H1 (cell line): ENCODE measurements around the gene KIF11. TPM values are rescaled to one million over a fixed set of nuclear protein-coding genes. Genes with fewer than 3 reads are reported as not detected.

ENCODE experiments used
- CTCF ChIA-PET: fragments of 300-600 bp; sonication (Branson Sonifier 250); formaldehyde crosslinking; loops from one replicate; lab custom pipeline; 2021; ENCODE audit not compliant: partially characterized antibody; lab: Charles Lee
- POLR2A ChIA-PET: fragments of 300-600 bp; sonication (Branson Sonifier 250); formaldehyde crosslinking; loops from one replicate; lab custom pipeline; 2021; ENCODE audit warnings: inconsistent platforms; ENCODE audit not compliant: partially characterized antibody; lab: Charles Lee
- DNase-seq, 2 experiments: peaks; one replicate each; pipeline versions ENCODE4 v3.0.0 to v3.0.0-alpha.2; 2010 to 2022; ENCODE audit warnings: low spot score in 2 of 2, low read depth in 1 of 2, mixed read lengths in 1 of 2
- FAIRE-seq: peaks from 2 replicates; lab custom pipeline; 2011; peaks lifted over from hg19 to GRCh38; lab: Jason Lieb, UNC
- H2AFZ ChIP-seq: 2 replicates; pipeline ENCODE4 v1.8.1; 2012; ENCODE audit warnings: low read length, inconsistent platforms
- H2AK5ac ChIP-seq: 2 replicates; pipeline ENCODE4 v1.6.1; 2013; ENCODE audit warnings: low read depth, low read length
- H2BK120ac ChIP-seq: replicated peaks from 2 replicates; pipeline ENCODE3; 2013; ENCODE audit warnings: low read depth, low read length, inconsistent platforms
- H2BK12ac ChIP-seq: 2 replicates; pipeline ENCODE4 v1.6.1; 2013; ENCODE audit warnings: low read depth, low read length
- H2BK15ac ChIP-seq: 2 replicates; pipeline ENCODE4 v1.6.1; 2013; ENCODE audit warnings: low read length
- H2BK20ac ChIP-seq: 2 replicates; pipeline ENCODE4 v1.6.1; 2013; ENCODE audit warnings: low read length
- H2BK5ac ChIP-seq: 2 replicates; pipeline ENCODE4 v1.6.1; 2013; ENCODE audit warnings: low read depth, low read length
- H3K14ac ChIP-seq: 2 replicates; pipeline ENCODE4 v1.6.1; 2013; ENCODE audit warnings: inconsistent platforms; ENCODE audit not compliant: insufficient read length
- H3K18ac ChIP-seq: 2 replicates; pipeline ENCODE4 v1.6.1; 2013; ENCODE audit warnings: low read length; ENCODE audit errors: extremely low read depth
- H3K23ac ChIP-seq: 2 replicates; pipeline ENCODE4 v1.6.1; 2013; ENCODE audit warnings: inconsistent platforms; ENCODE audit not compliant: insufficient read length
- H3K23me2 ChIP-seq: 2 replicates; pipeline ENCODE4 v1.6.1; 2013; ENCODE audit warnings: low read depth, low read length
- H3K27ac ChIP-seq: 2 replicates; pipeline ENCODE4 v1.6.1; 2011; ENCODE audit warnings: low read depth, low read length, inconsistent platforms
- H3K27me3 ChIP-seq, 4 experiments: replicated peaks in 1 of 4; 1 replicate in 1 of 4; 2 replicates in 3 of 4; pipeline versions ENCODE4 v1.6.1 to v1.8.1; 2011 to 2013; ENCODE audit warnings: low read length in 3 of 4, mild to moderate bottlenecking in 3 of 4, inconsistent platforms in 2 of 4, mixed read lengths in 2 of 4, moderate library complexity in 1 of 4; ENCODE audit not compliant: control insufficient read depth in 3 of 4, insufficient read depth in 3 of 4; ENCODE audit errors: extremely low read depth in 1 of 4
- H3K36me3 ChIP-seq, 4 experiments: 2 replicates each; pipeline versions ENCODE4 v1.6.1 to v1.8.1; 2011 to 2013; ENCODE audit warnings: mild to moderate bottlenecking in 4 of 4, low read length in 3 of 4, moderate library complexity in 2 of 4, control low read depth in 1 of 4, inconsistent platforms in 1 of 4; ENCODE audit not compliant: insufficient read depth in 4 of 4, control insufficient read depth in 2 of 4
- H3K4ac ChIP-seq: replicated peaks from 2 replicates; pipeline ENCODE3; 2013; ENCODE audit warnings: low read length, low read depth, mixed read lengths, inconsistent platforms; ENCODE audit not compliant: insufficient read length
- H3K4me1 ChIP-seq, 4 experiments: replicated peaks in 1 of 4; 1 replicate in 1 of 4; 2 replicates in 3 of 4; pipeline versions ENCODE4 v1.6.1 to v1.8.1; 2011 to 2013; ENCODE audit warnings: low read length in 3 of 4, inconsistent platforms in 2 of 4, mixed read lengths in 1 of 4; ENCODE audit not compliant: insufficient read depth in 4 of 4, control insufficient read depth in 3 of 4
- H3K4me2 ChIP-seq, 2 experiments: 2 replicates each; pipeline versions ENCODE4 v1.6.1 to v1.8.1; 2011 to 2013; ENCODE audit warnings: low read depth in 2 of 2, low read length in 2 of 2, control low read depth in 1 of 2, inconsistent platforms in 1 of 2, mild to moderate bottlenecking in 1 of 2; ENCODE audit not compliant: insufficient read depth in 1 of 2
- H3K4me3 ChIP-seq, 4 experiments: fragments of 200-600, 300-600 bp in 1 of 4; sonication (generic), shearing (Covaris generic), sonication (Bioruptor Twin) in 1 of 4; 2 replicates each; pipeline versions ENCODE4 v1.5.1 to v1.8.1; 2011 to 2016; ENCODE audit warnings: low read length in 4 of 4, low read depth in 3 of 4, control low read depth in 2 of 4, inconsistent platforms in 2 of 4, mild to moderate bottlenecking in 2 of 4, mixed read lengths in 1 of 4, moderate library complexity in 1 of 4; ENCODE audit not compliant: insufficient read depth in 2 of 4; ENCODE audit errors: extremely low read depth in 1 of 4
- H3K56ac ChIP-seq: replicated peaks from 2 replicates; pipeline ENCODE3; 2013; ENCODE audit warnings: low read depth, mild to moderate bottlenecking, mixed read lengths, low read length, inconsistent platforms; ENCODE audit not compliant: insufficient read length
- H3K79me1 ChIP-seq: 2 replicates; pipeline ENCODE4 v1.6.1; 2013; ENCODE audit warnings: low read depth, low read length, control low read depth
- H3K79me2 ChIP-seq, 2 experiments: 2 replicates each; pipeline versions ENCODE4 v1.6.1 to v1.8.1; 2012 to 2013; ENCODE audit warnings: low read length in 2 of 2, mild to moderate bottlenecking in 2 of 2, inconsistent platforms in 1 of 2; ENCODE audit not compliant: insufficient read depth in 2 of 2, control insufficient read depth in 1 of 2
- H3K9ac ChIP-seq, 4 experiments: replicated peaks in 1 of 4; 1 replicate in 1 of 4; 2 replicates in 3 of 4; pipeline versions ENCODE4 v1.6.1 to v1.8.1; 2011 to 2013; ENCODE audit warnings: low read depth in 3 of 4, low read length in 3 of 4, control low read depth in 2 of 4, mild to moderate bottlenecking in 2 of 4, moderate library complexity in 2 of 4, inconsistent platforms in 1 of 4; ENCODE audit errors: extremely low read depth in 1 of 4
- H3K9me3 ChIP-seq, 2 experiments: 2 replicates each; pipeline versions ENCODE4 v1.6.1 to v1.8.1; 2012 to 2013; ENCODE audit warnings: mild to moderate bottlenecking in 2 of 2, moderate library complexity in 2 of 2, control low read depth in 1 of 2, inconsistent platforms in 1 of 2, low read depth in 1 of 2, low read length in 1 of 2, mixed read lengths in 1 of 2; ENCODE audit not compliant: insufficient read depth in 2 of 2
- H4K20me1 ChIP-seq, 2 experiments: replicated peaks in 1 of 2; 2 replicates each; pipeline versions ENCODE3 to v1.8.1; 2011 to 2013; ENCODE audit warnings: inconsistent platforms in 2 of 2, low read length in 2 of 2, mild to moderate bottlenecking in 1 of 2; ENCODE audit not compliant: insufficient read depth in 2 of 2, control insufficient read depth in 1 of 2
- H4K5ac ChIP-seq: 2 replicates; pipeline ENCODE4 v1.6.1; 2013; ENCODE audit warnings: low read length, low read depth, mixed read lengths, inconsistent platforms; ENCODE audit not compliant: insufficient read length
- H4K8ac ChIP-seq: 2 replicates; pipeline ENCODE4 v1.8.0; 2013; ENCODE audit warnings: mild to moderate bottlenecking, moderate library complexity, low read length, inconsistent platforms; ENCODE audit not compliant: insufficient read depth; ENCODE audit errors: extremely low read depth
- H4K91ac ChIP-seq: replicated peaks from 2 replicates; pipeline ENCODE3; 2013; ENCODE audit warnings: low read length, mixed read lengths, inconsistent platforms; ENCODE audit not compliant: insufficient read length
- ASH2L ChIP-seq: fragments of 200-600, 300-600 bp; sonication (generic); IDR thresholded peaks from one replicate; pipeline ENCODE4 v1.7.1; 2017; ENCODE audit warnings: low read length
- BACH1 ChIP-seq: IDR thresholded peaks from 2 replicates; pipeline ENCODE4 v1.6.1; 2012; ENCODE audit warnings: low read length, improper control_type of control experiment
- EZH2 ChIP-seq: fragments of 200-600 bp; sonication (generic); IDR thresholded peaks from 2 replicates; pipeline ENCODE4 v1.7.1; 2012; ENCODE audit warnings: low read depth, mild to moderate bottlenecking, moderate library complexity, low read length, inconsistent platforms; ENCODE audit not compliant: severe bottlenecking
- GABPA ChIP-seq: IDR thresholded peaks from 2 replicates; pipeline ENCODE4 v1.6.1; 2011; ENCODE audit warnings: mild to moderate bottlenecking, low read length, moderate library complexity, borderline replicate concordance; ENCODE audit not compliant: insufficient read depth
- KDM4A ChIP-seq: IDR thresholded peaks from one replicate; pipeline ENCODE4 v1.7.1; 2012; ENCODE audit warnings: low read depth, mild to moderate bottlenecking, moderate library complexity, low read length, inconsistent platforms; ENCODE audit not compliant: severe bottlenecking
- RNF2 ChIP-seq: fragments of 200-900, 300-1000 bp; sonication (generic); IDR thresholded peaks from 2 replicates; pipeline ENCODE4 v1.7.1; 2016; ENCODE audit warnings: borderline replicate concordance, low read depth, mild to moderate bottlenecking, antibody characterized with exemption, low read length; ENCODE audit not compliant: poor library complexity, severe bottlenecking; ENCODE audit errors: missing control alignments
- SP1 ChIP-seq: IDR thresholded peaks from 2 replicates; pipeline ENCODE4 v1.6.1; 2011; ENCODE audit warnings: low read depth, low read length
- SUZ12 ChIP-seq: fragments of 200-600 bp; sonication (generic); IDR thresholded peaks from 2 replicates; pipeline ENCODE4 v1.6.1; 2012; ENCODE audit warnings: mild to moderate bottlenecking, inconsistent platforms, low read length, moderate library complexity, mixed read lengths
- TAF1 ChIP-seq: IDR thresholded peaks from 2 replicates; pipeline ENCODE4 v1.6.1; 2011; ENCODE audit warnings: mild to moderate bottlenecking, low read depth, low read length
- WGBS, 2 experiments: shearing (Covaris generic) in 1 of 2; methylation state at CpG; one replicate each; pipeline versions ENCODE4 v1.1.6 to v1.1.7; 2013 to 2015; ENCODE audit warnings: low lambda C conversion rate in 2 of 2, mixed read lengths in 2 of 2, inconsistent platforms in 1 of 2, low coverage in 1 of 2, missing lambda C conversion rate in 1 of 2; ENCODE audit not compliant: insufficient replicate concordance in 2 of 2, insufficient coverage in 1 of 2, insufficient read length in 1 of 2; ENCODE audit errors: extremely low coverage in 1 of 2, missing lambda C conversion rate in 1 of 2; 5-methylcytosine and 5-hydroxymethylcytosine counted together
- polyA plus RNA-seq, 7 experiments: library from polyadenylated mRNA; depleted of rRNA in 3 of 7; stranded (reverse) in 5 of 7; unstranded in 2 of 7; fragments of >200 nt in 5 of 7; fragments of 200-250 nt in 2 of 7; gene quantifications; 1 replicate in 5 of 7; 2 replicates in 1 of 7; 4 replicates in 1 of 7; pipeline versions ENCODE4 v1.2.1 to v1.2.3, GENCODE V29; 2011 to 2013; ENCODE audit warnings: missing spikeins in 2 of 7, mixed read lengths in 2 of 7
- total RNA-seq: library from RNA; stranded (reverse); fragmentation: NEBNext Ultra II Directional; extraction: Animal tissue kit (Norgen Biotek cat#: 25700); gene quantifications from 2 replicates; pipeline ENCODE4 v1.2.1, GENCODE V29; 2021

The KIF11 gene
- total and polyA plus RNA-seq, 2 of the 8 experiments (the other 6 are each of a cell fraction or from before 2014, with no cell fraction given): 11.1 to 59.2 TPM

DNA sequence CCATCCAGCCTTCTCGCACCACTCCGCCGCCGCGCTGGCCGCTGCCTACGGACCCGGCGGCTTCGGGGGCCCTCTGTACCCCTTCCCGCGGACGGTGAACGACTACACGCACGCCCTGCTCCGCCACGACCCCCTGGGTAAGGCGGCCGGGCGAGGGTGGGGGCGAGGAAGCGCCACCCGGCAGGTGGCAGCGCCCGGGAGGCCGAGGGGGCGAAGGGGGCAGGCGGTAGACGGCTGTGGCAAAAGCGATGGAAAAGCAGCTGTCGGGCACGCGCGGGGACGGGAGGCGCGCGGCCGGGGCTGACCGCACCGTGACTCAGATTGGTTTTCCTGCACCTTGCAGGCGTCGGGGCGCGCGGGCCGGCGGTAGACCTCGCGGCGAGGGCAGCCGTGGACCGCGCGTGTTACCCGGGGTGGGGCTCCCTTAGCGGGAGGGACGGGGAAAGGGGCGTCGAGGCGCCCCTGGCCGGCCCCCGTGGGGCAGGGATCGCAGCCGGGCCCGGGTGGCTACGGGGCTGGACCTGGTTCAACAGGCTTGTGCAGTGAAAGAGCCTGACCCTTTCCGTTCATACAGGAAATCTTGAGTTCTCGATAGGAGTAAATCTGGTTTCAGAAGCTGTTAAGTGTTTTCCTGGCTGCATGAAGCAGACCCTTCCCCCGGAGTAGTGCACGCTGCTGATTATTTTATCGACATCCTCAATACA, 97.4 kb downstream of the KIF11 start:
- peaks cover 18% of the 10 kb centered on the region for H3K23me2 ChIP-seq
- peaks cover 0 to 4% of the 10 kb centered on the region in 2 experiments for H4K20me1 ChIP-seq
- WGBS, 2 experiments: 1% methylated on average over 62 of the region's 73 CpGs; no CpG with 5 or more reads in 1 of the 2 experiments
- peak overlapping the region; percentile 79 to 96 for H3K4me2 ChIP-seq
- no peak overlapping the region for H2BK15ac ChIP-seq
- H4K5ac ChIP-seq: no peak overlapping the region
- peaks cover 0 to 9% (median 8%) of the 10 kb centered on the region in 4 experiments; a peak in 6 of 7 replicates for H3K4me1 ChIP-seq
- TF ChIP-seq RNF2: peak; percentile 54
- TF ChIP-seq GABPA: no peak
- no peak for TF ChIP-seq SP1
- peak; percentile 34 for TF ChIP-seq ASH2L
- TF ChIP-seq TAF1: no peak
- TF ChIP-seq EZH2: peak; percentile 56
- peak; percentile 49; the same call in 1 of the 2 replicates for TF ChIP-seq BACH1
- peak; percentile 69 for TF ChIP-seq KDM4A
- TF ChIP-seq SUZ12: peak; percentile 63
- no peak overlapping the region for H2AK5ac ChIP-seq
- no peak overlapping the region for H4K91ac ChIP-seq
- no peak for FAIRE-seq
- no peak overlapping the region for H3K56ac ChIP-seq
- DNase-seq: peak in 1 of 2 experiments; percentile 69
- no peaks in the 10 kb centered on the region for H3K79me1 ChIP-seq
- no peak overlapping the region for H2BK120ac ChIP-seq
- H3K36me3 ChIP-seq: peaks cover 0 to 9% (median 0%) of the 10 kb centered on the region in 4 experiments; a peak in 1 of 8 replicates
- peak overlapping the region; percentile 41; the same call in 1 of the 2 replicates for H3K18ac ChIP-seq
- POLR2A ChIA-PET: interaction anchor here (0.9 to 1.2 kb wide), 2 partner anchors 9 to 52 kb away, joined by 3 read pairs; no protein-coding TSS in a partner anchor
- no peaks in the 10 kb centered on the region for H3K9me3 ChIP-seq
- CTCF ChIA-PET: interaction anchor here (0.8 to 1.2 kb wide), 2 partner anchors 153 to 191 kb away, joined by 3 to 5 read pairs; no protein-coding TSS in a partner anchor
- no peak overlapping the region for H2BK20ac ChIP-seq
- no peak overlapping the region for H3K23ac ChIP-seq
- H3K14ac ChIP-seq: no peak overlapping the region
- no peaks in the 10 kb centered on the region for H3K79me2 ChIP-seq
- no peak overlapping the region for H3K27ac ChIP-seq
- H2BK5ac ChIP-seq: peak overlapping the region; percentile 48; the same call in 1 of the 2 replicates
- H3K4ac ChIP-seq: no peak overlapping the region
- peak overlapping the region; percentile 34 to 68 (median 57) for H3K4me3 ChIP-seq
- H2AFZ ChIP-seq: no peak overlapping the region; the same call in 1 of the 2 replicates
- H2BK12ac ChIP-seq: peak overlapping the region; percentile 46; the same call in 1 of the 2 replicates
- H4K8ac ChIP-seq: peak overlapping the region; percentile 57; the same call in 1 of the 2 replicates
- no peak overlapping the region for H3K9ac ChIP-seq
- H3K27me3 ChIP-seq: peaks cover 29 to 83% (median 62%) of the 10 kb centered on the region in 4 experiments
